Measurements from ENCODE around the gene PRSS27.

Gene PRSS27

GRCh38 chr16:2728034-2728433, 8.0 kb upstream of the PRSS27 start:
- no peak overlapping the region for H3K18ac ChIP-seq (ENCODE audit: low read length)
- no peak overlapping the region for H2AFZ ChIP-seq (ENCODE audit: insufficient read depth, low read length, poor library complexity)
- no peak overlapping the region for H4K12ac ChIP-seq (ENCODE audit: low read depth, low read length)
- no peak overlapping the region for H3K14ac ChIP-seq (ENCODE audit: low read length)
- H3K4me2 ChIP-seq (ENCODE audit: low read length) = no peak overlapping the region
- H2BK5ac ChIP-seq (ENCODE audit: low read depth, low read length, poor library complexity) = no peak overlapping the region
- no CpG with 5 or more reads among the region's 7 CpGs for WGBS (ENCODE audit: extremely low coverage, insufficient coverage, insufficient read length)
- H3K79me1 ChIP-seq (ENCODE audit: low read length) = no peaks in the 10 kb centered on the region
- H3K23ac ChIP-seq (ENCODE audit: low read length) = no peak overlapping the region
- no peak overlapping the region for H3K9ac ChIP-seq (ENCODE audit: low read length)
- no peak overlapping the region for H4K8ac ChIP-seq (ENCODE audit: low read depth, low read length)
- no peak overlapping the region for H3K27ac ChIP-seq (ENCODE audit: low read depth, low read length)
- no peaks in the 10 kb centered on the region for H3K27me3 ChIP-seq (ENCODE audit: insufficient read depth, low read length)
- H3K4me1 ChIP-seq (ENCODE audit: control insufficient read depth in 1 of 2, insufficient read depth in 2 of 2, low read length in 2 of 2) = no peaks in the 10 kb centered on the region
- H3K4ac ChIP-seq (ENCODE audit: low read depth, low read length) = no peak overlapping the region
- no peaks in the 10 kb centered on the region for H3K79me2 ChIP-seq (ENCODE audit: control insufficient read depth, insufficient read depth, low read length, poor library complexity)
- H3K4me3 ChIP-seq (ENCODE audit: low read depth, low read length) = no peak overlapping the region
- H2BK12ac ChIP-seq (ENCODE audit: low read length) = no peak overlapping the region
- no peaks in the 10 kb centered on the region for H3K36me3 ChIP-seq (ENCODE audit: control insufficient read depth in 1 of 2, insufficient read depth in 2 of 2, low read length in 2 of 2)
- DNase-seq = no peak
- H4K91ac ChIP-seq (ENCODE audit: low read depth, low read length) = no peak overlapping the region
- no peaks in the 10 kb centered on the region for H3K9me3 ChIP-seq (ENCODE audit: insufficient read depth, low read depth, low read length)
- H2BK120ac ChIP-seq (ENCODE audit: insufficient read depth, low read length, poor library complexity) = no peak overlapping the region
- H2AK5ac ChIP-seq (ENCODE audit: low read length) = no peak overlapping the region

GRCh38 chr16:2726923-2727322, 6.9 kb upstream of the PRSS27 start:
- H3K14ac ChIP-seq (ENCODE audit: low read length) = no peak overlapping the region
- no peak overlapping the region for H3K9ac ChIP-seq (ENCODE audit: low read length)
- no peak overlapping the region for H3K18ac ChIP-seq (ENCODE audit: low read length)
- no peaks in the 10 kb centered on the region for H3K79me1 ChIP-seq (ENCODE audit: low read length)
- H2BK5ac ChIP-seq (ENCODE audit: low read depth, low read length, poor library complexity) = no peak overlapping the region
- no peak overlapping the region for H4K12ac ChIP-seq (ENCODE audit: low read depth, low read length)
- H2BK12ac ChIP-seq (ENCODE audit: low read length) = no peak overlapping the region
- no peaks in the 10 kb centered on the region for H3K36me3 ChIP-seq (ENCODE audit: control insufficient read depth in 1 of 2, insufficient read depth in 2 of 2, low read length in 2 of 2)
- H3K27ac ChIP-seq (ENCODE audit: low read depth, low read length) = no peak overlapping the region
- no peak overlapping the region for H3K4ac ChIP-seq (ENCODE audit: low read depth, low read length)
- H4K91ac ChIP-seq (ENCODE audit: low read depth, low read length) = no peak overlapping the region
- no peaks in the 10 kb centered on the region for H3K27me3 ChIP-seq (ENCODE audit: insufficient read depth, low read length)
- no peak overlapping the region for H3K4me3 ChIP-seq (ENCODE audit: low read depth, low read length)
- no CpG with 5 or more reads among the region's 5 CpGs for WGBS (ENCODE audit: extremely low coverage, insufficient coverage, insufficient read length)
- no peak overlapping the region for H3K23ac ChIP-seq (ENCODE audit: low read length)
- no peaks in the 10 kb centered on the region for H3K79me2 ChIP-seq (ENCODE audit: control insufficient read depth, insufficient read depth, low read length, poor library complexity)
- H3K4me2 ChIP-seq (ENCODE audit: low read length) = no peak overlapping the region
- no peak overlapping the region for H4K8ac ChIP-seq (ENCODE audit: low read depth, low read length)
- H2AFZ ChIP-seq (ENCODE audit: insufficient read depth, low read length, poor library complexity) = no peak overlapping the region
- no peaks in the 10 kb centered on the region for H3K9me3 ChIP-seq (ENCODE audit: insufficient read depth, low read depth, low read length)
- H3K4me1 ChIP-seq (ENCODE audit: control insufficient read depth in 1 of 2, insufficient read depth in 2 of 2, low read length in 2 of 2) = no peaks in the 10 kb centered on the region
- H2BK120ac ChIP-seq (ENCODE audit: insufficient read depth, low read length, poor library complexity) = no peak overlapping the region
- no peak overlapping the region for H2AK5ac ChIP-seq (ENCODE audit: low read length)
- no peak for DNase-seq

DNA sequence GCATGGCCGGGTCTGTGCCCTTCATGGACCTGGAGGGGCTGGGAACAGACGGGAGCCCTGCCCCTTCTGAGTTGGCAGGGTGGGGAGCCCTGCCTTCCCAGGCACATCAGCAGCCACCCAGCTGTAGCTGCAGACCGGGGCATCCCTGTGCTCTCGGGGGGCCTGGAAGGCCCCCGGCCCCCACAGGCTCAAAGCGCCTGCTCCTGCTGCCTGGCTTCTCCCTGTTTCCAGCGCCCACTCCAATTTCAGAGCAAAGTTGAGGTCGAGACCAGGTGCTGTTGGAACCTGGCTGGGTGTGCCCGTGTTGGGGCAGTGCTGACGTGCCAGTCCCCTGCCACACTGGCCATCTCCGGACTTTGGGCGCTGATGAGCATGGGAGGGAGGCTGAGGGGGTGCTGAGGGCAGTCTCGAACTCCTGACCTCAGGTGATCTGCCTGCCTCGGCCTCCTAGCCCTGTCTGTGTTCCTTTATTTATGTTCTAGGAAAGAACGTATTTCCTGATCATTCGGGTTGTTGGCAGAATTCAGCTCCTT, 4.9 kb upstream of the PRSS27 start:
- no peak overlapping the region for H2AK5ac ChIP-seq (ENCODE audit: low read length)
- no peak for DNase-seq
- no peak overlapping the region for H3K9ac ChIP-seq (ENCODE audit: low read length)
- H3K27ac ChIP-seq (ENCODE audit: low read depth, low read length) = no peak overlapping the region
- no peak overlapping the region for H2BK120ac ChIP-seq (ENCODE audit: insufficient read depth, low read length, poor library complexity)
- peaks cover 4% of the 10 kb centered on the region in 2 experiments for H3K4me1 ChIP-seq (ENCODE audit: control insufficient read depth in 1 of 2, insufficient read depth in 2 of 2, low read length in 2 of 2)
- no peak overlapping the region for H4K91ac ChIP-seq (ENCODE audit: low read depth, low read length)
- H3K4me3 ChIP-seq (ENCODE audit: low read depth, low read length) = no peak overlapping the region
- no peaks in the 10 kb centered on the region for H3K79me1 ChIP-seq (ENCODE audit: low read length)
- no peak overlapping the region for H2BK5ac ChIP-seq (ENCODE audit: low read depth, low read length, poor library complexity)
- H3K4me2 ChIP-seq (ENCODE audit: low read length) = no peak overlapping the region
- no peak overlapping the region for H3K4ac ChIP-seq (ENCODE audit: low read depth, low read length)
- whole genome bisulfite sequencing (ENCODE audit: extremely low coverage, insufficient coverage, insufficient read length) = no CpG with 5 or more reads among the region's 16 CpGs
- no peaks in the 10 kb centered on the region for H3K36me3 ChIP-seq (ENCODE audit: control insufficient read depth in 1 of 2, insufficient read depth in 2 of 2, low read length in 2 of 2)
- no peak overlapping the region for H2BK12ac ChIP-seq (ENCODE audit: low read length)
- H3K18ac ChIP-seq (ENCODE audit: low read length) = no peak overlapping the region
- no peak overlapping the region for H2AFZ ChIP-seq (ENCODE audit: insufficient read depth, low read length, poor library complexity)
- H3K9me3 ChIP-seq (ENCODE audit: insufficient read depth, low read depth, low read length) = no peaks in the 10 kb centered on the region
- no peak overlapping the region for H3K23ac ChIP-seq (ENCODE audit: low read length)
- no peak overlapping the region for H3K14ac ChIP-seq (ENCODE audit: low read length)
- H3K79me2 ChIP-seq (ENCODE audit: control insufficient read depth, insufficient read depth, low read length, poor library complexity) = peaks cover 2% of the 10 kb centered on the region
- no peak overlapping the region for H4K8ac ChIP-seq (ENCODE audit: low read depth, low read length)
- H4K12ac ChIP-seq (ENCODE audit: low read depth, low read length) = no peak overlapping the region
- no peaks in the 10 kb centered on the region for H3K27me3 ChIP-seq (ENCODE audit: insufficient read depth, low read length)

GRCh38 chr16:2724088-2724676, 4.2 kb upstream of the PRSS27 start:
- Histone ChIP-seq H3K4me3 (ENCODE audit: low read depth, low read length) (no peak overlapping the region), H3K18ac (ENCODE audit: low read length) (no peak overlapping the region), H2AFZ (ENCODE audit: insufficient read depth, low read length, poor library complexity) (no peak overlapping the region), H4K12ac (ENCODE audit: low read depth, low read length) (no peak overlapping the region), H4K8ac (ENCODE audit: low read depth, low read length) (no peak overlapping the region), H3K9ac (ENCODE audit: low read length) (no peak overlapping the region), H4K91ac (ENCODE audit: low read depth, low read length) (no peak overlapping the region), H3K79me1 (ENCODE audit: low read length) (no peaks in the 10 kb centered on the region), H3K36me3 (ENCODE audit: control insufficient read depth in 1 of 2, insufficient read depth in 2 of 2, low read length in 2 of 2) (no peaks in the 10 kb centered on the region), H2BK5ac (ENCODE audit: low read depth, low read length, poor library complexity) (no peak overlapping the region), H3K4ac (ENCODE audit: low read depth, low read length) (no peak overlapping the region), H3K27ac (ENCODE audit: low read depth, low read length) (no peak overlapping the region), H3K4me2 (ENCODE audit: low read length) (no peak overlapping the region), H3K79me2 (ENCODE audit: control insufficient read depth, insufficient read depth, low read length, poor library complexity) (peaks cover 2% of the 10 kb centered on the region), H2AK5ac (ENCODE audit: low read length) (no peak overlapping the region), H3K23ac (ENCODE audit: low read length) (peak overlapping the region; percentile 98), H2BK12ac (ENCODE audit: low read length) (no peak overlapping the region), H3K4me1 (ENCODE audit: control insufficient read depth in 1 of 2, insufficient read depth in 2 of 2, low read length in 2 of 2) (peaks cover 11% of the 10 kb centered on the region in 2 experiments), H3K27me3 (ENCODE audit: insufficient read depth, low read length) (no peaks in the 10 kb centered on the region), H3K14ac (ENCODE audit: low read length) (no peak overlapping the region), H2BK120ac (ENCODE audit: insufficient read depth, low read length, poor library complexity) (no peak overlapping the region), H3K9me3 (ENCODE audit: insufficient read depth, low read depth, low read length) (no peaks in the 10 kb centered on the region)
- no peak for DNase-seq
- WGBS (ENCODE audit: extremely low coverage, insufficient coverage, insufficient read length) = no CpG with 5 or more reads among the region's 7 CpGs

All from trophoblast cell (in vitro differentiated cells and primary cell).